ENCODE data around the gene C22orf39.

- TF ChIP-seq EZH2phosphoT487 (IDR thresholded peaks at IDR 0.05; ENCODE audit: borderline replicate concordance, low read depth, low read length) (no peak), CTCF (conservative IDR thresholded peaks at IDR 0.05; ENCODE audit: low read length) (no peak)
Measured at GRCh38 chr22:19478901-19479354, 31.4 kb upstream of the C22orf39 start, which contains the start of gene UFD1.

Measured in OCI-LY7 (cell line).